Measurements from ENCODE around the gene UQCRC2.
"Not testable (repeated sequence)": the region's sequence is repeated elsewhere in the genome, so short reads cannot be mapped to it uniquely, and the experiment has no call there.

UQCRC2 gene

GRCh38 chr16:22008215-22009059 lies 55.3 kb downstream of the UQCRC2 start:
- DNase-seq: peak in 23 of 51 donors; percentile 16 to 71 (median 39)

- DNase-seq: no peak
Observed at GRCh38 chr16:22010902-22011301, 57.7 kb downstream of the UQCRC2 start.

GRCh38 chr16:22012241-22012640 lies 59.1 kb downstream of the UQCRC2 start:
- DNase-seq: no peak

GRCh38 chr16:22013486-22013885 lies 60.3 kb downstream of the UQCRC2 start:
- DNase-seq: no peak

- DNase-seq: no peak
Observed at GRCh38 chr16:22014271-22014873, 61.2 kb downstream of the UQCRC2 start.

GRCh38 chr16:22016927-22017326 lies 63.8 kb downstream of the UQCRC2 start:
- no peak for DNase-seq

- DNase-seq: no peak
Observed at GRCh38 chr16:22018559-22018958, 65.4 kb downstream of the UQCRC2 start.

GRCh38 chr16:22022151-22022550 lies 69.0 kb downstream of the UQCRC2 start:
- no peak for DNase-seq

GRCh38 chr16:22023505-22023904 lies 70.3 kb downstream of the UQCRC2 start:
- DNase-seq: no peak

GRCh38 chr16:22024785-22025184 lies 71.6 kb downstream of the UQCRC2 start:
- DNase-seq: not testable (repeated sequence)

GRCh38 chr16:22027633-22028032 lies 74.5 kb downstream of the UQCRC2 start:
- DNase-seq: no peak

GRCh38 chr16:22029632-22030031 lies 76.5 kb downstream of the UQCRC2 start:
- DNase-seq: no peak

GRCh38 chr16:22030087-22030812 lies 77.1 kb downstream of the UQCRC2 start:
- no peak for DNase-seq

GRCh38 chr16:22031483-22032083 lies 78.4 kb downstream of the UQCRC2 start:
- no peak for DNase-seq
